Measurements from ENCODE around the gene FBLN7.

FBLN7 gene

GRCh38 chr2:112160283-112161250 is 22.4 kb downstream of the FBLN7 start:
- DNase-seq, result peak; percentile 49

- DNase-seq, result peak; percentile 90
Measured at GRCh38 chr2:112161431-112162145, 23.4 kb downstream of the FBLN7 start.

DNA sequence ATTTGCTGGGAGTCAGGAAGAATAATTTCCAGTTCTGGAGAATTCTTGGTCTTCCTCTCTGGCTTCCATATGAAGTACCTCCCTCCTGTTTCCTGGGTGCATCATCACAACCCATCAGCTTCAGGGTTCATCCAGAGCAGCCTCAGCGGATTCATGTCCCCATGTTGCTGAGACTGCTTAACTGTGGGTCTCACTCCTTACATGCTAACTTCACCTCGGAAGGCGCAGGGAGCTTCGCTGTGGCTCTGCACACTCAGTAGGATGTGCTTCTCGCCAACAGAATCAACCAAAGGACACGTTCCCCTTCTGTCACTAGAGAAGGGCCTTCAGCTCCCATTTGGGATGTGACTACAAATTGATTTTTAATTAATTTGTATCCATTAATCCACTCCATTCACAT is 24.2 kb downstream of the FBLN7 start:
- no peak for DNase-seq

DNA sequence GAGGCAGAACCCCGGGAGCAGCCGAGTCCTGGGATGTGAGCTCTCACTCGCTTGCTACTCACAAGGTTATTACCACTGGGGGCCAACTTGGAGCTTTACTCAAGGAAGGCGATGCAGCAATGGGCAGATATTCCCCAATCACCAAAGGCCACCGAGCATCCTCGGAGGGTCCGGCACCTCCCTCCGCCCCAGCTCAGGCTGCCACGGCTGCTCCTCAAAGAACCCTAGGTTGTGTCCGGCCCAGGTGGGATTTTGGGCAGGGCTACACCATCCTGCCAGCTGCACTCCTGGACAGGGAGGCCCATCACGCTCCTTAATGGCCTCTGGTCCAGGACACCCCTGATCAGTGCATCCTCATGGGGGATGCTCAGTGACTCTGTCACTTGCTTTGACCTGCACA is 24.8 kb downstream of the FBLN7 start:
- no peak for DNase-seq

- DNase-seq, result peak; percentile 92
Measured at GRCh38 chr2:112163541-112163981, 25.4 kb downstream of the FBLN7 start.

GRCh38 chr2:112164876-112165275 is 26.7 kb downstream of the FBLN7 start:
- no peak for DNase-seq

GRCh38 chr2:112165296-112165695 is 27.1 kb downstream of the FBLN7 start:
- no peak for DNase-seq

DNA sequence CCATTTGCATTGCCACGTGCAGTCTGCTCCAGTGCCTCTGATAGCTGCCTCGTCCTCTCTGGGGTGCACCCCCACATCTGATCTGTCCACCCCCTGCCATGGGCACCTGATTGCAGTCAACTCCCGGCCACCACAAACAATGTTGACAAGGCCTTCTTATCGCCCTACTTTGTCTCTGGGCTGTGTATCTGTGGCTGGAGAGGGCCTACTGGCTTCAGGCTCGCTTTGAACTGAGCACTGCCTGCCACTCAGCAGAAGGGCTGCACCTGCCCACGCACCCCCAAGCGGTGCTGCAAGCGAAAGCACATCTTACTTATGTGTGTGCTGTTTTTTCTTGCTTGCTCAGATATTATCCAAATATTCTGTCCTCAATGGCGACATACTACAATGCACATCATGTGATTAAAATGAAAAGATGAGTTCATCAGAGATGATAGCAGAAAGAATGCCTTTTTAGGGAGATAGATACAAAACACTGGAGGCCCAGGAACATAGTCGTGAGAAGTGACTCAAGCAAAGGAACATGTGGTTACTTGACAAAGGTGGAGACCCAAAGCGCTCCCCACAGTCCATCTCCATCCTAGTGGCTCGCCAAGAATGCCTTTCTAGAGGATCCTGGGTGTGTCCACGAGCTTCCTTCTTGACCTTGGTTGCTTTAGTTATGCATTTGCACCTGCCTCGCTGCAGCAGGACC is 28.8 kb downstream of the FBLN7 start:
- no peak for DNase-seq

DNA sequence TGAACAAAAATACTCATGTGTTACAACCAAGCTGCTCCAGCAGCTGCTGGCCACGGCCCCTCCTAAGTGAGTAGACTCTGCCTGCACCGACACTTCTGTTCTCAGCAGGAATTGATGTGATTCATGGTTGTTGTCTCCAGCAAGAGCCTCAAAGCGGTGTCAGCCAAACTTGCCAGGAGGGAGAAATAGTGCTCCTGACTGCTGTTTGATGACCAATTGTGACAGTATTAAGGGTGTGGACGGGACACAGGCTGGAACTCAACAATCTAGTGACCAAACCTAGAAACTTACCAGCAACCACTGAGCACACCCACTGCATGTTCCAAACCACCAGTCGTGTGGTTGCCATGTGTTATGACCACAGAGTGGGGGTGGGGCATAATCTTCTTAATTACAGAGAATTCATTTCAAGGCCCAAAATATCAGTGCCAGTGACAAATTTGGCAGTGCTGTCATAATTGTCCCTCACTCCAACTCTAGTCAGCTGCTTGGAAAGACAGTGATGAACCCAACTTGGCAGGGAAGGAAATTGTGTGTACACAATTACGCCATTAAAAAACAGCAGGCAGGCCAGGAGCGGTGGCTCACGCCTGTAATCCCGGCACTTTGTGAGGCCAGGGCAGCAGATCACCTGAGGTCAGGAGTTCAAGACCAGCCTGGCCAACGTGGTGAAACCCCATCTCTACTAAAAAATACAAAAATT is 30.4 kb downstream of the FBLN7 start:
- DNase-seq, result no peak

DNA sequence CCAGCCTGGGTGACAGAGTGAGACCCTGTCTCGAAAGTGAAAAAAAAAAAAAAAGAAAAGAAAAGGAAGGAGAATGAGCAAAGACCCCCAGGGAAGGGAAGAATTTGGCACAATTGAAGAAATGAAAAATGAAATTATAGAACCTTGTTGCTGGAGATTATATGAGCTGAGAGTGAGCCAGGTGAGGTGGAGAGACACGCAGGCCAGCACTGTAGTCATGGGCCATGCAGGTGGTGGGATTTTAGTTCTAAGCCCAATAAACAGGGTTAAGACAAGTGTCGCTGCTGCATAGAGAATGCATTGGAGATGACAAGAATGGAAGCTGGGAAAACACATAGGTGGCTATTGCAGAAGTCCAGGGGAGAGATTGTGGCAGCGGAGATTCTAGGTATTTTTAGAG is 32.3 kb downstream of the FBLN7 start:
- no peak for DNase-seq

GRCh38 chr2:112173646-112174319 is 35.6 kb downstream of the FBLN7 start:
- DNase-seq, result no peak

DNA sequence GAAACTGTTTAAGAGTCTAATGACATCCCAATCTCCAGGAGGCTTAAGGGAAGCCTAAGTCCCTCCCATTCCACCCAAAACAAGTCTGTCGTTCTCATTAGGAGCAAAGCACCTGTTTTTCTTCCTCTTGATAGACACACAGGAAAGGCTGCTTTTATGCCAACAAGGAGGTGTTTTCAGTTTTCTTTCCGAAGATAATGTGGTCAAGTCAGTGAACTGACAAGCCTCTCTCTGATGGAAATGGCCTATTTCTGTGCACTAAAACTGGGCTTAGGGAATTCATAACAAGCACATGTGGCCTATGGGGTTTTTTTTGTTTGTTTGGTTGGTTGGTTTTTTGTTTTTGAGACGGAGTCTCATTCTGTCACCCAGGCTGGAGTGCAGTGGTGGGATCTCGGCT is 36.2 kb downstream of the FBLN7 start:
- DNase-seq, result no peak

DNA sequence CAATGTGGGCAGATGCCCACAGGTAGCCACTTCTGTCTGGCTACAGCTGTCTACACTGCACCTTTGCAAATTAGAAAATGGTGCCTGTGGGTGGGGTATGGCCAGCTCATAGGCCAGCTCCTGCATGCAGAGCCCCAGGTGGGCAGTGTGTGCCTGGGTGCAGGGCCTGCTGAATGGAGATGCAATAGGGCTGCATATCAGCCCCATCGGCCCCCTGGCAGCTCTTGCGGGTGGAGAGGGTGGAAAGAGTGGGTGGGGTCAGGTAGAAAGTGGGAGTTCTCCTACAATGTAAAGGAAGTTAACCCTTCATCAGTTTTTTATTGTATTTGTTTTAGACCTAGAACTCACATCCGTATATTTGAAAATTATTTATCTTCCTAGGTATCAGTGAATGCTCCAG is 37.1 kb downstream of the FBLN7 start:
- DNase-seq, result no peak

DNA sequence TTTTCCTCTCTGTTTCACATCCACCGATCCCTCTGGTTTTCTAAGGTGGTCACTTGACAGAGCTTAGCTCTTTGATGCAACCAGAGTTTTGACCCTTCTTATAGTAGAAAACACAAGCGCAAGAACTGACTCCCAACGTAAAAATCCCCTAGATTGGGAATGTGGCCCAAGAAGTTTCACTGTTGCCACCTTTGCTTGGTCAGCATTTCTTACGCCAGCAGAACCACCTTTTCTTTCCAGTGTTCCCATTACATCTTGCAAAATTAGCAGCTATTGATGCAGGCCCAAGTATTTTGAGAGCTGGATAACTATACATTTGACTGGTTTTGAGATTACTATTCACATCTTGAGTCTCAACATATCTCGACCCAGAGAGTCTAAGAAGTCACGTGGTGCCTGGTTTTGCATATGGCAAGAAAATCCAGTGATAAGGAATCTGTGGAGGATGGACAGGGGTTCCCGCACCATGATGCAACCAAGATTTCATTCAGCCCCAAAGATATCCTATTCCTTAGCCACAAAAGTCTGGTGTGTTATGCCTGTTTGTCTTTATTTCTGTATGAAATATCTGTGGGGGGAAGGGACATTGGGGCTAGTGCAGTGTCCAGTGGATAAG is 37.9 kb downstream of the FBLN7 start:
- no peak for DNase-seq

GRCh38 chr2:112181571-112182290 is 43.5 kb downstream of the FBLN7 start:
- DNase-seq, result peak; percentile 96

- DNase-seq, result peak; percentile 98
Measured at GRCh38 chr2:112182581-112183034, 44.4 kb downstream of the FBLN7 start.

DNA sequence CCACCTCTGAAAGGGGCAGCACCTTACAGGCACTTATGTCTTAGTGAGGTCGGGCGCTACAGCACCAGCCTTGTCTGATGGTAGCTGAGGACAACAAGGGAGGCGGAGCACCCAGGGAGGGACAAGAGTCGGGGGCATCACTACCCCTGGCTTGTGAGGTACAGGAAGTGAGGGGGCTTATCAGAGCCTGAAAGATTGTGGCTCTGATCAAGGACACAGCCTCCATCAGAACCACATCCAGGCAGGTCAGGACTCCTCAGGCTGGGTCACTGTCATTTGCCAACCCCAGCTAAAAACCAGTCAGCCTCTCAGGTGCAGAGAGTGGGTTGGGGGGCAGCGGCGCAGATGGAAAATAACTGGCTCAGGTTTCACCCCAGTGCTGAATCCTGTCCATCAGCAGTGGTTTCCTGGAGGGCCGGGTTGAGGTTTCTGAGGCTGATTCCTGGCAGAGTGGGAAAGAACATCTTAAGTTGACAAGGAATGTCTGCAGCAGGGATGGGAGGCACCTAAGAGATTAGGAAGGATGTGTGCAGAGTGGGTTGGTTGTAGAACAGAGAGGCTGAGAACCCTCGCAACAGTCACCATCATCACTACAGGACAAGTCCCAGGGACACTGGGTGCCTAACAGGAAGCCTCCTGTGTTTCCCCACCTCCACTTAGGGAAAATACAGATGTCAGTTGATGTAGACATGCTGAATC is 45.3 kb downstream of the FBLN7 start:
- peak; percentile 44 for DNase-seq

DNA sequence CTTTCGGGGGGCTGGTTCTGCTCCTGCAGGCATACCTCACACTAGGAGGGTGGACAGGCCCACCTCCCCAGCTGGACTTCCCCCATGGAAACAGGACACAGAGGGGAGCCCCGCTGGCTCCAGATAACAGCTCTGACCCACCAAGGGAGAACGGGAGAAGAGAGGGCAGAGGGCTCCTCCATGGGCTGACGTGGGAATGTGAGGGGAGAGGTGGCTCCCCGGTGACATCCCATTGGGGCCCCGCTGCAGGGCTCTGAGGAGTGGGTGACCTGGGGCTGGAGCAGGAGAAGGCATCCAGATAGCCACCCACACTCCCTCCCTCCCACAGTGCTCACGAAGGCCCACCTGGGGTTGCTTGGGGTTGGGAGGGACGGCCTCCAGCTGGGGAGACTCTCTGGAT is 45.9 kb downstream of the FBLN7 start:
- DNase-seq, result no peak

DNA sequence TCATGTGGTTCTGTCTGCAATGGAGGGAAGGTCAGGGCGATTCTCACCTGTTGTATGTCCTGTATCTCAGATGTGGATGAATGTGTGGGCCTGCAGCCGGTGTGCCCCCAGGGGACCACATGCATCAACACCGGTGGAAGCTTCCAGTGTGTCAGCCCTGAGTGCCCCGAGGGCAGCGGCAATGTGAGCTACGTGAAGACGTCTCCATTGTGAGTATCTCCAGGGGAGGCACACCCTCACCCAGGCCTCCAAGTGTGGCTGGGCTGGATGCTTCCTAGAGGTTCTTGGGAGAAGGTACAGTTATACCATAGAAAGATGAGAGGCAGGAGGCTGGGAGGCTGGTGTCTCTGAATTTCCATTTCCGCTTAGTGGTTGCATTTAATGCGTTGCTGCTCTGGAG is 46.9 kb downstream of the FBLN7 start:
- DNase-seq, result no peak

GRCh38 chr2:112187046-112187715 is 49.0 kb downstream of the FBLN7 start:
- no peak for DNase-seq
